Epithelial cell of esophagus (primary cell): Measurements from ENCODE around the gene PTPRA.

ENCODE experiments used
- DNase-seq: peaks from one replicate; pipeline ENCODE4 v3.0.0; 2010; ENCODE audit warnings: low read depth
- H3K4me3 ChIP-seq: 2 replicates; pipeline ENCODE4 v1.5.1; 2011; ENCODE audit warnings: mild to moderate bottlenecking, low read length, control low read depth
- CTCF ChIP-seq: IDR thresholded peaks from 2 replicates; pipeline ENCODE4 v1.5.1; 2011; ENCODE audit warnings: low read depth, mild to moderate bottlenecking, low read length, control low read depth, inconsistent platforms; ENCODE audit not compliant: insufficient read depth; ENCODE audit errors: missing control alignments

PTPRA gene

DNA sequence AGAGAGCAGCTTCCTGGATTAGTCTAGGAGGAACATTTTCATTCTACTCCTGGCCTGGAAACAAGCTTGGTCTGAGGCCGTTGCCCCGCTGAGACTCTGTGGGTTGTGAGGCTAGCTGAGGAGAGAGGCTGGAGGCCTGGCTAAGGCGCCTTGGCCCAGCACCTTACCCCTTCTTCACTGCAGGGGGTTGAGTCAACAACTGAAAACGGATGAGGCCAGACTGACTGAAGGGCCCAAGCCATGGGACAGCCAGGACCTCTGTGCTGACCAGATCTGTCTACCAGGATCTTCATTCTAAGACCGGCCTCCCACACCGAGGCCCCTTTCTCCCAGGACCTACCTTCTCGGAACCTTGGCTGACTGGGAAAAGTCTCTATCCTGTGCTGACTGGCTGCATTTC, 214.8 kb downstream of the PTPRA start:
- TF ChIP-seq CTCF, result no peak
- no peak overlapping the region for H3K4me3 ChIP-seq

More for the DNA sequence above, 214.8 kb downstream of the PTPRA start:
- no peak for DNase-seq
